H1 (cell line): ENCODE data around the gene SYN1. TPM values are rescaled to one million over a fixed set of nuclear protein-coding genes. Genes with fewer than 3 reads are reported as not detected.

Experiments
- CTCF ChIA-PET: fragments of 300-600 bp; sonication (Branson Sonifier 250); formaldehyde crosslinking; loops from one replicate; lab custom pipeline; 2021; ENCODE audit not compliant: partially characterized antibody; lab: Charles Lee
- POLR2A ChIA-PET: fragments of 300-600 bp; sonication (Branson Sonifier 250); formaldehyde crosslinking; loops from one replicate; lab custom pipeline; 2021; ENCODE audit warnings: inconsistent platforms; ENCODE audit not compliant: partially characterized antibody; lab: Charles Lee
- DNase-seq, 2 experiments: peaks; one replicate each; pipeline versions ENCODE4 v3.0.0 to v3.0.0-alpha.2; 2010 to 2022; ENCODE audit warnings: low spot score in 2 of 2, low read depth in 1 of 2, mixed read lengths in 1 of 2
- FAIRE-seq: peaks from 2 replicates; lab custom pipeline; 2011; peaks lifted over from hg19 to GRCh38; lab: Jason Lieb, UNC
- H2AFZ ChIP-seq: 2 replicates; pipeline ENCODE4 v1.8.1; 2012; ENCODE audit warnings: low read length, inconsistent platforms
- H2AK5ac ChIP-seq: 2 replicates; pipeline ENCODE4 v1.6.1; 2013; ENCODE audit warnings: low read depth, low read length
- H2BK120ac ChIP-seq: replicated peaks from 2 replicates; pipeline ENCODE3; 2013; ENCODE audit warnings: low read depth, low read length, inconsistent platforms
- H2BK12ac ChIP-seq: 2 replicates; pipeline ENCODE4 v1.6.1; 2013; ENCODE audit warnings: low read depth, low read length
- H2BK15ac ChIP-seq: 2 replicates; pipeline ENCODE4 v1.6.1; 2013; ENCODE audit warnings: low read length
- H2BK20ac ChIP-seq: 2 replicates; pipeline ENCODE4 v1.6.1; 2013; ENCODE audit warnings: low read length
- H2BK5ac ChIP-seq: 2 replicates; pipeline ENCODE4 v1.6.1; 2013; ENCODE audit warnings: low read depth, low read length
- H3K14ac ChIP-seq: 2 replicates; pipeline ENCODE4 v1.6.1; 2013; ENCODE audit warnings: inconsistent platforms; ENCODE audit not compliant: insufficient read length
- H3K18ac ChIP-seq: 2 replicates; pipeline ENCODE4 v1.6.1; 2013; ENCODE audit warnings: low read length; ENCODE audit errors: extremely low read depth
- H3K23ac ChIP-seq: 2 replicates; pipeline ENCODE4 v1.6.1; 2013; ENCODE audit warnings: inconsistent platforms; ENCODE audit not compliant: insufficient read length
- H3K23me2 ChIP-seq: 2 replicates; pipeline ENCODE4 v1.6.1; 2013; ENCODE audit warnings: low read depth, low read length
- H3K27ac ChIP-seq: 2 replicates; pipeline ENCODE4 v1.6.1; 2011; ENCODE audit warnings: low read depth, low read length, inconsistent platforms
- H3K27me3 ChIP-seq, 4 experiments: replicated peaks in 1 of 4; 1 replicate in 1 of 4; 2 replicates in 3 of 4; pipeline versions ENCODE4 v1.6.1 to v1.8.1; 2011 to 2013; ENCODE audit warnings: low read length in 3 of 4, mild to moderate bottlenecking in 3 of 4, inconsistent platforms in 2 of 4, mixed read lengths in 2 of 4, moderate library complexity in 1 of 4; ENCODE audit not compliant: control insufficient read depth in 3 of 4, insufficient read depth in 3 of 4; ENCODE audit errors: extremely low read depth in 1 of 4
- H3K36me3 ChIP-seq, 4 experiments: 2 replicates each; pipeline versions ENCODE4 v1.6.1 to v1.8.1; 2011 to 2013; ENCODE audit warnings: mild to moderate bottlenecking in 4 of 4, low read length in 3 of 4, moderate library complexity in 2 of 4, control low read depth in 1 of 4, inconsistent platforms in 1 of 4; ENCODE audit not compliant: insufficient read depth in 4 of 4, control insufficient read depth in 2 of 4
- H3K4ac ChIP-seq: replicated peaks from 2 replicates; pipeline ENCODE3; 2013; ENCODE audit warnings: low read length, low read depth, mixed read lengths, inconsistent platforms; ENCODE audit not compliant: insufficient read length
- H3K4me1 ChIP-seq, 4 experiments: replicated peaks in 1 of 4; 1 replicate in 1 of 4; 2 replicates in 3 of 4; pipeline versions ENCODE4 v1.6.1 to v1.8.1; 2011 to 2013; ENCODE audit warnings: low read length in 3 of 4, inconsistent platforms in 2 of 4, mixed read lengths in 1 of 4; ENCODE audit not compliant: insufficient read depth in 4 of 4, control insufficient read depth in 3 of 4
- H3K4me2 ChIP-seq, 2 experiments: 2 replicates each; pipeline versions ENCODE4 v1.6.1 to v1.8.1; 2011 to 2013; ENCODE audit warnings: low read depth in 2 of 2, low read length in 2 of 2, control low read depth in 1 of 2, inconsistent platforms in 1 of 2, mild to moderate bottlenecking in 1 of 2; ENCODE audit not compliant: insufficient read depth in 1 of 2
- H3K4me3 ChIP-seq, 4 experiments: fragments of 200-600, 300-600 bp in 1 of 4; sonication (generic), shearing (Covaris generic), sonication (Bioruptor Twin) in 1 of 4; 2 replicates each; pipeline versions ENCODE4 v1.5.1 to v1.8.1; 2011 to 2016; ENCODE audit warnings: low read length in 4 of 4, low read depth in 3 of 4, control low read depth in 2 of 4, inconsistent platforms in 2 of 4, mild to moderate bottlenecking in 2 of 4, mixed read lengths in 1 of 4, moderate library complexity in 1 of 4; ENCODE audit not compliant: insufficient read depth in 2 of 4; ENCODE audit errors: extremely low read depth in 1 of 4
- H3K56ac ChIP-seq: replicated peaks from 2 replicates; pipeline ENCODE3; 2013; ENCODE audit warnings: low read depth, mild to moderate bottlenecking, mixed read lengths, low read length, inconsistent platforms; ENCODE audit not compliant: insufficient read length
- H3K79me1 ChIP-seq: 2 replicates; pipeline ENCODE4 v1.6.1; 2013; ENCODE audit warnings: low read depth, low read length, control low read depth
- H3K79me2 ChIP-seq, 2 experiments: 2 replicates each; pipeline versions ENCODE4 v1.6.1 to v1.8.1; 2012 to 2013; ENCODE audit warnings: low read length in 2 of 2, mild to moderate bottlenecking in 2 of 2, inconsistent platforms in 1 of 2; ENCODE audit not compliant: insufficient read depth in 2 of 2, control insufficient read depth in 1 of 2
- H3K9ac ChIP-seq, 4 experiments: replicated peaks in 1 of 4; 1 replicate in 1 of 4; 2 replicates in 3 of 4; pipeline versions ENCODE4 v1.6.1 to v1.8.1; 2011 to 2013; ENCODE audit warnings: low read depth in 3 of 4, low read length in 3 of 4, control low read depth in 2 of 4, mild to moderate bottlenecking in 2 of 4, moderate library complexity in 2 of 4, inconsistent platforms in 1 of 4; ENCODE audit errors: extremely low read depth in 1 of 4
- H3K9me3 ChIP-seq, 2 experiments: 2 replicates each; pipeline versions ENCODE4 v1.6.1 to v1.8.1; 2012 to 2013; ENCODE audit warnings: mild to moderate bottlenecking in 2 of 2, moderate library complexity in 2 of 2, control low read depth in 1 of 2, inconsistent platforms in 1 of 2, low read depth in 1 of 2, low read length in 1 of 2, mixed read lengths in 1 of 2; ENCODE audit not compliant: insufficient read depth in 2 of 2
- H4K20me1 ChIP-seq, 2 experiments: replicated peaks in 1 of 2; 2 replicates each; pipeline versions ENCODE3 to v1.8.1; 2011 to 2013; ENCODE audit warnings: inconsistent platforms in 2 of 2, low read length in 2 of 2, mild to moderate bottlenecking in 1 of 2; ENCODE audit not compliant: insufficient read depth in 2 of 2, control insufficient read depth in 1 of 2
- H4K5ac ChIP-seq: 2 replicates; pipeline ENCODE4 v1.6.1; 2013; ENCODE audit warnings: low read length, low read depth, mixed read lengths, inconsistent platforms; ENCODE audit not compliant: insufficient read length
- H4K8ac ChIP-seq: 2 replicates; pipeline ENCODE4 v1.8.0; 2013; ENCODE audit warnings: mild to moderate bottlenecking, moderate library complexity, low read length, inconsistent platforms; ENCODE audit not compliant: insufficient read depth; ENCODE audit errors: extremely low read depth
- H4K91ac ChIP-seq: replicated peaks from 2 replicates; pipeline ENCODE3; 2013; ENCODE audit warnings: low read length, mixed read lengths, inconsistent platforms; ENCODE audit not compliant: insufficient read length
- CHD1 ChIP-seq: IDR thresholded peaks from 2 replicates; pipeline ENCODE4 v1.6.1; 2012; ENCODE audit warnings: low read depth, low read length, improper control_type of control experiment
- CHD2 ChIP-seq: IDR thresholded peaks from 2 replicates; pipeline ENCODE4 v1.6.1; 2012; ENCODE audit warnings: low read length, improper control_type of control experiment
- KDM5A ChIP-seq: fragments of 200-600 bp; IDR thresholded peaks from 2 replicates; pipeline ENCODE4 v1.7.1; 2012; ENCODE audit warnings: mild to moderate bottlenecking, low read length, inconsistent platforms, mixed read lengths
- NANOG ChIP-seq: IDR thresholded peaks from 2 replicates; pipeline ENCODE4 v1.6.1; 2011; ENCODE audit warnings: low read length, low read depth, mild to moderate bottlenecking, inconsistent platforms; ENCODE audit not compliant: insufficient read depth, poor library complexity, severe bottlenecking
- RXRA ChIP-seq: IDR thresholded peaks from 2 replicates; pipeline ENCODE4 v1.6.1; 2011; ENCODE audit warnings: low read depth, mild to moderate bottlenecking, low read length, moderate library complexity; ENCODE audit not compliant: insufficient read depth
- SP2 ChIP-seq: IDR thresholded peaks from 2 replicates; pipeline ENCODE4 v1.6.1; 2012; ENCODE audit warnings: mild to moderate bottlenecking, low read length, inconsistent platforms
- SRF ChIP-seq: IDR thresholded peaks from 2 replicates; pipeline ENCODE4 v1.6.1; 2011; ENCODE audit warnings: mild to moderate bottlenecking, low read depth, low read length, moderate library complexity
- SUZ12 ChIP-seq: fragments of 200-600 bp; sonication (generic); IDR thresholded peaks from 2 replicates; pipeline ENCODE4 v1.6.1; 2012; ENCODE audit warnings: mild to moderate bottlenecking, inconsistent platforms, low read length, moderate library complexity, mixed read lengths
- TEAD4 ChIP-seq: IDR thresholded peaks from 2 replicates; pipeline ENCODE4 v1.6.1; 2012; ENCODE audit warnings: low read depth, low read length, inconsistent platforms, mixed read lengths
- WGBS, 2 experiments: shearing (Covaris generic) in 1 of 2; methylation state at CpG; one replicate each; pipeline versions ENCODE4 v1.1.6 to v1.1.7; 2013 to 2015; ENCODE audit warnings: low lambda C conversion rate in 2 of 2, mixed read lengths in 2 of 2, inconsistent platforms in 1 of 2, low coverage in 1 of 2, missing lambda C conversion rate in 1 of 2; ENCODE audit not compliant: insufficient replicate concordance in 2 of 2, insufficient coverage in 1 of 2, insufficient read length in 1 of 2; ENCODE audit errors: extremely low coverage in 1 of 2, missing lambda C conversion rate in 1 of 2; 5-methylcytosine and 5-hydroxymethylcytosine counted together
- polyA plus RNA-seq, 7 experiments: library from polyadenylated mRNA; depleted of rRNA in 3 of 7; stranded (reverse) in 5 of 7; unstranded in 2 of 7; fragments of >200 nt in 5 of 7; fragments of 200-250 nt in 2 of 7; gene quantifications; 1 replicate in 5 of 7; 2 replicates in 1 of 7; 4 replicates in 1 of 7; pipeline versions ENCODE4 v1.2.1 to v1.2.3, GENCODE V29; 2011 to 2013; ENCODE audit warnings: missing spikeins in 2 of 7, mixed read lengths in 2 of 7
- total RNA-seq: library from RNA; stranded (reverse); fragmentation: NEBNext Ultra II Directional; extraction: Animal tissue kit (Norgen Biotek cat#: 25700); gene quantifications from 2 replicates; pipeline ENCODE4 v1.2.1, GENCODE V29; 2021
- TF ChIP-seq, protein P1 (sequence below), 3 experiments: IDR thresholded peaks; 1 replicate in 2 of 3; 2 replicates in 1 of 3; pipeline versions ENCODE4 v1.5.1 to v1.6.1; 2011; ENCODE audit warnings: low read length in 3 of 3, mild to moderate bottlenecking in 3 of 3, inconsistent platforms in 2 of 3, low read depth in 1 of 3, moderate library complexity in 1 of 3; ENCODE audit not compliant: insufficient read depth in 1 of 3; ENCODE audit errors: control extremely low read depth in 1 of 3

The SYN1 gene
- total and polyA plus RNA-seq, 2 of the 8 experiments (the other 6 are each of a cell fraction or from before 2014, with no cell fraction given): 2.1 to 14.1 TPM

DNA sequence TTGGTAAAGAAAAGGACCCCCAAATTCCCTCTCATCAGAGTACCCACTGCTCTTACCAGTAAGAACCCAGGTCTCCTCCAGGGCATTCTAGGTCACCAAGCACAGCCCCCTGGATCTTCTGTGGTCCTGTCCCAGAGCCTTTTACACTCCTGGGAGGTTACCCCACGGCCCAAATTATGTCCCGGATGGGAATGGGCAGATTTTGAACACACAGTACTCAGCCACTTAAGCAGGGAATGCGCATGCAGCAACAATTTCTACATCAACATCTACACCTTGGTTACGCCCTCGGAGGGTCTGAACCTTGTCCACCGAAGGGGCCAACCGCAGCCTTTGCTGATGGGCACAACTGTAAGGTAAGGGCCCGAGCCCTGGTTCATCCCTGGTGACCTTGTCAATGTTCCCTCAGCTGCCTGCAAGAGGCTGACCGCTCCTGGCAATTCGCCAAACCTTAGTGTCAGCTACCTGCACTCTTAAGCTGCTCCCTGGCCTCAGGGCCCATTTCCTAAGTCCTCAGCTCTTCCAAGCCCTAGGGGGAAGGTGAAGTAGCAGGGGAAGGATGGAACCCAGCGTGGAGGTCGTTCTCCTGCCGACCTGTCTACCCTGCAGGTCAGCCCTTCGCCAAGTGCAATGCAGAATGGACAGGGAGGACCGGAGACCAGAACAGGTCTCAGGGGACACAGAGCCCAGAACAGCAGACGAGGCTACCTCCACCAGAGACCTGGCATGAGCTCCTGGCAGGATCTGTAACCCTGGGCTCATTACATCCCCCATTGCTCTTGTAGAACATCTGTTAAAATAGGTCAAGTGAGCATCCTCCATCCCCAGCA is 31.5 kb downstream of the SYN1 start:
- Histone ChIP-seq H2BK20ac (no peak overlapping the region), H3K9ac (no peak overlapping the region), H4K20me1 (no peaks in the 10 kb centered on the region), H2BK12ac (no peak overlapping the region), H3K23me2 (no peaks in the 10 kb centered on the region), H3K56ac (no peak overlapping the region), H3K79me1 (no peaks in the 10 kb centered on the region), H3K4ac (no peak overlapping the region), H3K18ac (no peak overlapping the region), H3K36me3 (no peaks in the 10 kb centered on the region; a peak in 1 of 8 replicates), H3K4me1 (peaks cover 0 to 2% (median 0%) of the 10 kb centered on the region in 4 experiments; a peak in 2 of 7 replicates), H3K23ac (no peak overlapping the region), H3K79me2 (no peaks in the 10 kb centered on the region), H2BK120ac (no peak overlapping the region), H3K4me2 (no peak overlapping the region), H2BK15ac (no peak overlapping the region), H3K27ac (no peak overlapping the region), H3K27me3 (no peaks in the 10 kb centered on the region), H2AK5ac (no peak overlapping the region), H3K9me3 (no peaks in the 10 kb centered on the region), H2BK5ac (no peak overlapping the region), H4K5ac (no peak overlapping the region), H4K8ac (no peak overlapping the region), H3K14ac (no peak overlapping the region), H4K91ac (no peak overlapping the region), H2AFZ (no peak overlapping the region), H3K4me3 (no peak overlapping the region)
- POLR2A ChIA-PET: no interaction called here
- WGBS, 2 experiments: 89% methylated on average over 9 of the region's 16 CpGs; no CpG with 5 or more reads in 1 of the 2 experiments
- FAIRE-seq (no peak), DNase-seq (no peak)
- CTCF ChIA-PET: interaction anchor here (1.5 kb wide), 1 partner anchor 19 kb away, joined by 5 read pairs; no protein-coding TSS in a partner anchor
- TF ChIP-seq RXRA: no peak
- no peak for TF ChIP-seq SP2
- TF ChIP-seq SUZ12: no peak
- no peak for TF ChIP-seq NANOG
- no peak for TF ChIP-seq CHD1
- no peak for TF ChIP-seq SRF
- no peak for TF ChIP-seq KDM5A
- TF ChIP-seq TEAD4: no peak
- TF ChIP-seq, protein P1, sequence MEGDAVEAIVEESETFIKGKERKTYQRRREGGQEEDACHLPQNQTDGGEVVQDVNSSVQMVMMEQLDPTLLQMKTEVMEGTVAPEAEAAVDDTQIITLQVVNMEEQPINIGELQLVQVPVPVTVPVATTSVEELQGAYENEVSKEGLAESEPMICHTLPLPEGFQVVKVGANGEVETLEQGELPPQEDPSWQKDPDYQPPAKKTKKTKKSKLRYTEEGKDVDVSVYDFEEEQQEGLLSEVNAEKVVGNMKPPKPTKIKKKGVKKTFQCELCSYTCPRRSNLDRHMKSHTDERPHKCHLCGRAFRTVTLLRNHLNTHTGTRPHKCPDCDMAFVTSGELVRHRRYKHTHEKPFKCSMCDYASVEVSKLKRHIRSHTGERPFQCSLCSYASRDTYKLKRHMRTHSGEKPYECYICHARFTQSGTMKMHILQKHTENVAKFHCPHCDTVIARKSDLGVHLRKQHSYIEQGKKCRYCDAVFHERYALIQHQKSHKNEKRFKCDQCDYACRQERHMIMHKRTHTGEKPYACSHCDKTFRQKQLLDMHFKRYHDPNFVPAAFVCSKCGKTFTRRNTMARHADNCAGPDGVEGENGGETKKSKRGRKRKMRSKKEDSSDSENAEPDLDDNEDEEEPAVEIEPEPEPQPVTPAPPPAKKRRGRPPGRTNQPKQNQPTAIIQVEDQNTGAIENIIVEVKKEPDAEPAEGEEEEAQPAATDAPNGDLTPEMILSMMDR (IDR thresholded peaks at IDR 0.05; ENCODE audit: control extremely low read depth in 1 of 3, insufficient read depth in 1 of 3, low read depth in 1 of 3, low read length in 3 of 3): no peak
- TF ChIP-seq CHD2: no peak
